Tibial nerve (tissue), 4 donors: ENCODE results near the gene PSMA7. TPM values are rescaled to one million over a fixed set of nuclear protein-coding genes. Genes with fewer than 3 reads are reported as not detected.

Experiments
- DNase-seq, 2 donors: peaks; one replicate each; pipeline ENCODE4 v3.0.0-alpha.2; 2019; ENCODE audit warnings: low spot score in 2 of 2
- H3K27ac ChIP-seq, 4 donors: fragments of 200-600 bp; sonication (generic) in 3 of 4; one replicate each; pipeline ENCODE4 v1.5.1; 2017 to 2019; ENCODE audit warnings: mild to moderate bottlenecking in 1 of 4
- H3K27me3 ChIP-seq, 2 donors: fragments of 200-600 bp; sonication (generic) in 1 of 2; one replicate each; pipeline versions ENCODE4 v1.5.1 to v1.6.0; 2017 to 2019
- H3K36me3 ChIP-seq, 3 donors: fragments of 200-600 bp; sonication (generic); one replicate each; pipeline ENCODE4 v1.5.1; 2018 to 2019
- H3K4me1 ChIP-seq, 4 donors: fragments of 200-600 bp; sonication (generic) in 3 of 4; one replicate each; pipeline ENCODE4 v1.5.1; 2017 to 2019
- H3K4me3 ChIP-seq, 4 donors: fragments of 200-600 bp; sonication (generic) in 3 of 4; one replicate each; pipeline ENCODE4 v1.5.1; 2017 to 2019; ENCODE audit warnings: mild to moderate bottlenecking in 1 of 4, moderate library complexity in 1 of 4
- H3K9me3 ChIP-seq, 4 donors: fragments of 200-600 bp; sonication (generic) in 3 of 4; one replicate each; pipeline ENCODE4 v1.5.1; 2017 to 2019
- CTCF ChIP-seq, 5 experiments: fragments of 200-600 bp in 3 of 5; fragments of 450-650 bp in 2 of 5; sonication (generic) in 3 of 5; IDR thresholded peaks; one replicate each; pipeline ENCODE4 v1.5.1; 2016 to 2019; ENCODE audit warnings: antibody characterized with exemption in 5 of 5, mild to moderate bottlenecking in 3 of 5, moderate library complexity in 2 of 5
- EP300 ChIP-seq, 2 donors: sonication (generic); formaldehyde crosslinking; IDR thresholded peaks; one replicate each; pipeline ENCODE4 v1.6.1; 2017; ENCODE audit warnings: antibody characterized with exemption in 2 of 2, mild to moderate bottlenecking in 1 of 2
- POLR2A ChIP-seq, 2 donors: fragments of 450-650 bp; IDR thresholded peaks; one replicate each; pipeline ENCODE4 v1.6.1; 2017; ENCODE audit warnings: antibody characterized with exemption in 2 of 2, mild to moderate bottlenecking in 2 of 2, moderate library complexity in 2 of 2
- WGBS, 2 donors: methylation state at CpG; one replicate each; pipeline ENCODE4 v1.1.5; 2018; 5-methylcytosine and 5-hydroxymethylcytosine counted together
- total RNA-seq, 4 donors: library from RNA; depleted of rRNA; stranded (reverse); fragments of >200 nt; gene quantifications; one replicate each; pipeline ENCODE4 v1.1.0, GENCODE V29; 2016

PSMA7 gene
- total RNA-seq, 4 donors from 2014 or later, result 213 to 377 (median 341) TPM

- Histone ChIP-seq H3K9me3 (no peaks in the 10 kb centered on the region), H3K27me3 (no peaks in the 10 kb centered on the region), H3K27ac (no peak overlapping the region), H3K36me3 (peaks cover 0 to 83% (median 2%) of the 10 kb centered on the region in 3 donors), H3K4me1 (no peaks in the 10 kb centered on the region), H3K4me3 (no peak overlapping the region)
- TF ChIP-seq CTCF (IDR thresholded peaks at IDR 0.05) (no peak), EP300 (IDR thresholded peaks at IDR 0.05) (no peak), POLR2A (IDR thresholded peaks at IDR 0.05) (no peak)
- DNase-seq, result no peak
- 91 to 96% methylated on average over 9 of the region's 9 CpGs for WGBS, 2 donors
Measured at GRCh38 chr20:62170536-62170935, 27.3 kb upstream of the PSMA7 start.

- Histone ChIP-seq H3K27ac (no peak overlapping the region), H3K9me3 (no peaks in the 10 kb centered on the region), H3K4me1 (no peaks in the 10 kb centered on the region), H3K27me3 (no peaks in the 10 kb centered on the region), H3K4me3 (no peak overlapping the region), H3K36me3 (peaks cover 2 to 83% (median 6%) of the 10 kb centered on the region in 3 donors)
- TF ChIP-seq CTCF (IDR thresholded peaks at IDR 0.05), result no peak
- no peak for TF ChIP-seq EP300 (IDR thresholded peaks at IDR 0.05)
- TF ChIP-seq POLR2A (IDR thresholded peaks at IDR 0.05), result no peak
- 87 to 96% methylated on average over 23 of the region's 23 CpGs for WGBS, 2 donors
- no peak for DNase-seq
Measured at GRCh38 chr20:62168890-62169435, 25.8 kb upstream of the PSMA7 start.

GRCh38 chr20:62168061-62168460 lies 24.9 kb upstream of the PSMA7 start:
- no peak overlapping the region for H3K27ac ChIP-seq
- H3K9me3 ChIP-seq, result no peaks in the 10 kb centered on the region
- H3K4me3 ChIP-seq, result no peak overlapping the region
- TF ChIP-seq CTCF (IDR thresholded peaks at IDR 0.05) (no peak), EP300 (IDR thresholded peaks at IDR 0.05) (no peak), POLR2A (IDR thresholded peaks at IDR 0.05) (no peak)
- H3K36me3 ChIP-seq, result peaks cover 2 to 83% (median 8%) of the 10 kb centered on the region in 3 donors
- H3K27me3 ChIP-seq, result no peaks in the 10 kb centered on the region
- 88 to 92% methylated on average over 4 of the region's 4 CpGs for WGBS, 2 donors
- no peak for DNase-seq
- no peaks in the 10 kb centered on the region for H3K4me1 ChIP-seq

- peaks cover 2 to 83% (median 8%) of the 10 kb centered on the region in 3 donors for H3K36me3 ChIP-seq
- H3K27me3 ChIP-seq, result no peaks in the 10 kb centered on the region
- H3K27ac ChIP-seq, result no peak overlapping the region
- no peaks in the 10 kb centered on the region for H3K9me3 ChIP-seq
- H3K4me1 ChIP-seq, result no peaks in the 10 kb centered on the region
- H3K4me3 ChIP-seq, result no peak overlapping the region
- DNase-seq, result no peak
- TF ChIP-seq CTCF (IDR thresholded peaks at IDR 0.05) (no peak), POLR2A (IDR thresholded peaks at IDR 0.05) (no peak), EP300 (IDR thresholded peaks at IDR 0.05) (no peak)
- WGBS, 2 donors, result 82 to 85% methylated on average over 5 to 6 of the region's 6 CpGs
Measured at GRCh38 chr20:62167474-62167873, 24.3 kb upstream of the PSMA7 start.

- peaks cover 2 to 97% (median 8%) of the 10 kb centered on the region in 3 donors for H3K36me3 ChIP-seq
- no peaks in the 10 kb centered on the region for H3K4me1 ChIP-seq
- no peak overlapping the region for H3K4me3 ChIP-seq
- no peak for TF ChIP-seq EP300 (IDR thresholded peaks at IDR 0.05)
- TF ChIP-seq POLR2A (IDR thresholded peaks at IDR 0.05), result no peak
- no peak for TF ChIP-seq CTCF (IDR thresholded peaks at IDR 0.05)
- no peaks in the 10 kb centered on the region for H3K9me3 ChIP-seq
- no peaks in the 10 kb centered on the region for H3K27me3 ChIP-seq
- DNase-seq, result no peak
- H3K27ac ChIP-seq, result no peak overlapping the region
- 69 to 95% methylated on average over 17 to 19 of the region's 25 CpGs for WGBS, 2 donors
Measured at GRCh38 chr20:62165762-62166399, 22.7 kb upstream of the PSMA7 start.
